GM12875 (cell line): Measurements from ENCODE around the gene KCNJ10.
"Not testable (repeated sequence)": the region's sequence is repeated elsewhere in the genome, so short reads cannot be mapped to it uniquely, and the experiment has no call there.

ENCODE experiments used
- H3K4me3 ChIP-seq: one replicate; pipeline ENCODE4 v1.5.1; 2011; ENCODE audit warnings: low read depth, low read length, control low read depth
- CTCF ChIP-seq: IDR thresholded peaks from 2 replicates; pipeline ENCODE4 v1.5.1; 2011; ENCODE audit warnings: low read depth, mild to moderate bottlenecking, control low read depth, inconsistent platforms, low read length, moderate library complexity, borderline replicate concordance; ENCODE audit not compliant: insufficient read depth

Gene KCNJ10

GRCh38 chr1:160053548-160054365 is 16.2 kb downstream of the KCNJ10 start:
- no peak for TF ChIP-seq CTCF
- H3K4me3 ChIP-seq, result no peak overlapping the region

- no peak for TF ChIP-seq CTCF
- H3K4me3 ChIP-seq, result no peak overlapping the region
Observed at GRCh38 chr1:160052936-160053335, 17.0 kb downstream of the KCNJ10 start.

- H3K4me3 ChIP-seq, result no peak overlapping the region
- no peak for TF ChIP-seq CTCF
Observed at GRCh38 chr1:160050619-160051018, 19.3 kb downstream of the KCNJ10 start.

GRCh38 chr1:160050182-160050581 is 19.8 kb downstream of the KCNJ10 start:
- not testable (repeated sequence) for H3K4me3 ChIP-seq

GRCh38 chr1:160049101-160049500 is 20.9 kb downstream of the KCNJ10 start:
- TF ChIP-seq CTCF, result no peak
- no peak overlapping the region for H3K4me3 ChIP-seq

GRCh38 chr1:160048335-160048734 is 21.6 kb downstream of the KCNJ10 start:
- TF ChIP-seq CTCF, result no peak

GRCh38 chr1:160047111-160047991 is 22.6 kb downstream of the KCNJ10 start:
- TF ChIP-seq CTCF, result no peak
- H3K4me3 ChIP-seq, result no peak overlapping the region

More at GRCh38 chr1:160048335-160048734, 21.6 kb downstream of the KCNJ10 start:
- no peak overlapping the region for H3K4me3 ChIP-seq
